B cell (primary cell): ENCODE results near the gene CYSLTR1. TPM values are rescaled to one million over a fixed set of nuclear protein-coding genes. Genes with fewer than 3 reads are reported as not detected.

Source experiments
- ATAC-seq: fragments of 200-7000 bp; cut with Tn5 transposase; one replicate; pipeline ENCODE4 v1.10.0; 2021; ENCODE audit warnings: low read depth, mild to moderate bottlenecking, moderate number of reproducible peaks, moderate library complexity
- CTCF ChIA-PET: fragments of 350-600 bp; sonication (Branson Sonifier 250); formaldehyde crosslinking; loops from one replicate; lab custom pipeline; 2021; ENCODE audit warnings: antibody characterized with exemption, inconsistent platforms; lab: Charles Lee
- POLR2A ChIA-PET: fragments of 350-600 bp; sonication (Branson Sonifier 250); formaldehyde crosslinking; loops from one replicate; lab custom pipeline; 2021; ENCODE audit warnings: antibody characterized with exemption; lab: Charles Lee
- DNase-seq: peaks from one replicate; pipeline ENCODE4 v3.0.0; 2013
- H2AFZ ChIP-seq: 2 replicates; pipeline ENCODE4 v1.6.1; 2012; ENCODE audit warnings: mild to moderate bottlenecking, low read depth, low read length; ENCODE audit not compliant: insufficient read depth, poor library complexity, severe bottlenecking
- H3K27ac ChIP-seq, 2 donors: 1 replicate in 1 of 2; 2 replicates in 1 of 2; pipeline ENCODE4 v1.5.1; 2012 to 2013; ENCODE audit warnings: low read length in 2 of 2, mild to moderate bottlenecking in 2 of 2, moderate library complexity in 1 of 2
- H3K27me3 ChIP-seq, 4 experiments: fragments of 200-600 bp in 1 of 4; sonication (generic) in 1 of 4; replicated peaks in 1 of 4; 1 replicate in 2 of 4; 2 replicates in 2 of 4; pipeline versions ENCODE4 v1.6.1 to v1.7.0; 2013 to 2016; ENCODE audit warnings: low read length in 3 of 4, mild to moderate bottlenecking in 2 of 4, mixed read lengths in 1 of 4, moderate library complexity in 1 of 4; ENCODE audit not compliant: insufficient read depth in 4 of 4, control insufficient read depth in 3 of 4; ENCODE audit errors: control extremely low read depth in 1 of 4
- H3K36me3 ChIP-seq, 2 experiments: replicated peaks in 1 of 2; 1 replicate in 1 of 2; 2 replicates in 1 of 2; pipeline versions ENCODE4 v1.6.1 to v1.7.1; 2013; ENCODE audit warnings: low read length in 1 of 2; ENCODE audit not compliant: insufficient read depth in 2 of 2, control insufficient read depth in 1 of 2; ENCODE audit errors: control extremely low read depth in 1 of 2, extremely low read depth in 1 of 2
- H3K4me1 ChIP-seq, 2 donors: fragments of 200-600 bp in 1 of 2; sonication (generic) in 1 of 2; 1 replicate in 1 of 2; 2 replicates in 1 of 2; pipeline versions ENCODE4 v1.5.1 to v1.6.1; 2013 to 2017; ENCODE audit warnings: low read length in 2 of 2; ENCODE audit not compliant: control insufficient read depth in 2 of 2, insufficient read depth in 2 of 2
- H3K4me2 ChIP-seq: replicated peaks from 2 replicates; pipeline ENCODE3; 2012; ENCODE audit warnings: mild to moderate bottlenecking, low read depth, low read length; ENCODE audit not compliant: poor library complexity, severe bottlenecking
- H3K4me3 ChIP-seq, 5 experiments: fragments of 200-600 bp in 1 of 5; sonication (generic) in 1 of 5; 1 replicate in 3 of 5; 2 replicates in 2 of 5; pipeline versions ENCODE4 v1.5.1 to v1.7.0; 2011 to 2016; ENCODE audit warnings: low read length in 4 of 5, mild to moderate bottlenecking in 4 of 5, low read depth in 2 of 5, control low read depth in 1 of 5, moderate library complexity in 1 of 5; ENCODE audit not compliant: insufficient read depth in 1 of 5; ENCODE audit errors: control extremely low read depth in 1 of 5, extremely low read depth in 1 of 5
- H3K79me2 ChIP-seq: fragments of 200-600 bp; sonication (generic); one replicate; pipeline ENCODE4 v1.6.0; 2016; ENCODE audit warnings: low read length; ENCODE audit not compliant: control insufficient read depth, insufficient read depth
- H3K9ac ChIP-seq: fragments of 200-600 bp; sonication (generic); 2 replicates; pipeline ENCODE4 v1.6.1; 2017; ENCODE audit warnings: mild to moderate bottlenecking, low read length, moderate library complexity
- H3K9me3 ChIP-seq, 3 donors: one replicate each; pipeline versions ENCODE4 v1.6.1 to v1.7.1; 2013; ENCODE audit warnings: low read length in 2 of 3; ENCODE audit not compliant: control insufficient read depth in 2 of 3, insufficient read depth in 1 of 3; ENCODE audit errors: control extremely low read depth in 1 of 3
- H4K20me1 ChIP-seq: 2 replicates; pipeline ENCODE4 v1.6.0; 2012; ENCODE audit warnings: mild to moderate bottlenecking, low read length; ENCODE audit not compliant: insufficient read depth, control insufficient read depth, poor library complexity, severe bottlenecking
- H3K27ac Mint-ChIP-seq: one replicate; pipeline ENCODE4 v1.8.0; 2021; ENCODE audit warnings: mixed read lengths
- H3K27me3 Mint-ChIP-seq: one replicate; pipeline ENCODE4 v1.8.0; 2021; ENCODE audit warnings: mixed read lengths
- H3K4me1 Mint-ChIP-seq: one replicate; pipeline ENCODE4 v1.8.0; 2021; ENCODE audit warnings: mixed read lengths
- H3K4me3 Mint-ChIP-seq: one replicate; pipeline ENCODE4 v1.8.0; 2021; ENCODE audit warnings: mixed read lengths
- H3K9me3 Mint-ChIP-seq: one replicate; pipeline ENCODE4 v1.8.0; 2022; ENCODE audit warnings: mixed read lengths; ENCODE audit not compliant: insufficient read depth
- EZH2 ChIP-seq: IDR thresholded peaks from 2 replicates; pipeline ENCODE4 v1.6.1; 2012; ENCODE audit warnings: borderline replicate concordance, low read depth, mild to moderate bottlenecking, moderate library complexity, low read length; ENCODE audit not compliant: insufficient read depth, poor library complexity, severe bottlenecking
- WGBS: methylation state at CpG from one replicate; pipeline ENCODE4 v1.1.5; 2013; ENCODE audit warnings: missing lambda C conversion rate; ENCODE audit not compliant: insufficient coverage; 5-methylcytosine and 5-hydroxymethylcytosine counted together
- intact Hi-C: fragments of 100-400 bp; cut with micrococcal nuclease; formaldehyde crosslinking; loops from one replicate; pipeline ENCODE4 v1.10.0; 2022
- polyA minus RNA-seq: library from RNA; depleted of rRNA, polyadenylated mRNA; stranded (reverse); fragments of >200 nt; gene quantifications from 2 replicates; pipeline ENCODE4 v1.2.3, GENCODE V29; 2012
- polyA plus RNA-seq: library from polyadenylated mRNA; depleted of rRNA; stranded (reverse); fragments of >200 nt; gene quantifications from 2 replicates; pipeline ENCODE4 v1.2.3, GENCODE V29; 2012
- total RNA-seq, 2 donors: library from RNA; stranded (reverse); fragments of 120-200 nt in 1 of 2; gene quantifications; 1 replicate in 1 of 2; 2 replicates in 1 of 2; pipeline versions ENCODE4 v1.2.3 to v1.2.4, GENCODE V29; 2013 to 2022
- TF ChIP-seq, protein P1 (sequence below): fragments of 200-600 bp; IDR thresholded peaks from one replicate; pipeline ENCODE4 v1.8.0; 2022; ENCODE audit warnings: antibody characterized with exemption, mild to moderate bottlenecking

Gene CYSLTR1
- 41.7 and 43.4 TPM in 2 replicates for total RNA-seq
- 67.7 TPM for total RNA-seq (2013)
- polyA plus RNA-seq: 10.7 and 20.8 TPM in 2 replicates
- 21.4 and 22.6 TPM in 2 replicates for polyA minus RNA-seq

DNA sequence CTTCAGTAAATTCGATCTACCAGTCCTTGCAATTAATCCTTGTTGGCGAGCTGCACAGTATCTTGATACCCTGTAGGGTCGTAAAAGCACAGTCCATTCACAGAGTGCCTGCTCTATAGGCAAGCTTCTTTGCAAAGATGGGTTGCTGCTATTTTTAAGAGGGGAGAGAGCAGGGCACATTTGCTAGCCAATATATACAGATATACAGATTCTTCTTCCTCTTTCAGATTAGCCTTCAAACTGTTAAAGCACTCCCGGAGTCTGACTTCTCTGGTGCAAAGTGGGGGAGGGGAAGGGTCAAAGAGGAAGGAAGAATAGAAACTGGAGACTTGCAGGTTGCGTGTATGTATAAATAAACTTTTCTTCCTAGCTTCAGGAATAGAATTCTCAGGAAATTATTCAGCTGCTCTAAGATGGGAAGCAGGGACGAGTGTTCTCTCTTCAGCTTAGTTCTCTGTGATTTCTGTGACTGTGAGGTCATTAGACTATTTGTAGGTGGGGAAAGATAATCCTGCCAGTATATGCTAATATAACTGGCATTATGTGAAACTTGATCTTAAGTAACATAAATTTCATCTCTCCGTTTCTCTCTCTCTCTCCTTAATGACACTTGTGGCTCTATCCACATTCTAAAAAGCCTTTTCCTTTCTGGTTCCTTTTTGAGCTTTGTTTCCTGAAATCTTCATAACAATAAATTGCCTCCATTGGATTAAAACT lies at the start of gene CYSLTR1:
CYSLTR1 (minus strand) TSS at position 242 of the 717 bp plus-strand sequence. CDS start 53,865 bp downstream, outside the sequence.
- Histone ChIP-seq H3K27ac (peak within 1 kb of the TSS; percentile 61 to 74), H3K79me2 (peaks cover 37% of the 10 kb centered on the region), H3K4me1 (peaks cover 68 to 72% of the 10 kb centered on the region in 2 donors), H3K4me3 (peak within 1 kb of the TSS; percentile 52 to 85 (median 67)), H3K36me3 (no peaks in the 10 kb centered on the region), H4K20me1 (no peaks in the 10 kb centered on the region), H3K4me2 (peak within 1 kb of the TSS; percentile 68), H2AFZ (peak within 1 kb of the TSS; percentile 30), H3K9ac (peak within 1 kb of the TSS; percentile 73), H3K9me3 (no peaks in the 10 kb centered on the region), H3K27me3 (no peaks in the 10 kb centered on the region)
- H3K27ac Mint-ChIP-seq: peak within 1 kb of the TSS; percentile 84
- 0% methylated on average over 1 of the region's 7 CpGs for WGBS
- ChIA-PET POLR2A (interaction anchor here (0.6 kb wide), 1 partner anchor 735 kb away, joined by 4 read pairs; no protein-coding TSS in a partner anchor), CTCF (interaction anchor here (1.4 kb wide), 1 partner anchor 13 kb away, joined by 4 read pairs; no protein-coding TSS in a partner anchor)
- peak; percentile 67 for DNase-seq
- H3K9me3 Mint-ChIP-seq: no peaks in the 10 kb centered on the region
- TF ChIP-seq EZH2: no peak
- TF ChIP-seq, protein P1, sequence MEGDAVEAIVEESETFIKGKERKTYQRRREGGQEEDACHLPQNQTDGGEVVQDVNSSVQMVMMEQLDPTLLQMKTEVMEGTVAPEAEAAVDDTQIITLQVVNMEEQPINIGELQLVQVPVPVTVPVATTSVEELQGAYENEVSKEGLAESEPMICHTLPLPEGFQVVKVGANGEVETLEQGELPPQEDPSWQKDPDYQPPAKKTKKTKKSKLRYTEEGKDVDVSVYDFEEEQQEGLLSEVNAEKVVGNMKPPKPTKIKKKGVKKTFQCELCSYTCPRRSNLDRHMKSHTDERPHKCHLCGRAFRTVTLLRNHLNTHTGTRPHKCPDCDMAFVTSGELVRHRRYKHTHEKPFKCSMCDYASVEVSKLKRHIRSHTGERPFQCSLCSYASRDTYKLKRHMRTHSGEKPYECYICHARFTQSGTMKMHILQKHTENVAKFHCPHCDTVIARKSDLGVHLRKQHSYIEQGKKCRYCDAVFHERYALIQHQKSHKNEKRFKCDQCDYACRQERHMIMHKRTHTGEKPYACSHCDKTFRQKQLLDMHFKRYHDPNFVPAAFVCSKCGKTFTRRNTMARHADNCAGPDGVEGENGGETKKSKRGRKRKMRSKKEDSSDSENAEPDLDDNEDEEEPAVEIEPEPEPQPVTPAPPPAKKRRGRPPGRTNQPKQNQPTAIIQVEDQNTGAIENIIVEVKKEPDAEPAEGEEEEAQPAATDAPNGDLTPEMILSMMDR: no peak
- intact Hi-C loops: loop anchor here (10.0 kb wide), 5 partner anchors 53 to 817 kb away; partner anchors contain the start of genes GPR174, P2RY10 and PGK1
- H3K4me1 Mint-ChIP-seq: peaks cover 71% of the 10 kb centered on the region
- ATAC-seq: peak; percentile 65
- no peaks in the 10 kb centered on the region for H3K27me3 Mint-ChIP-seq
- H3K4me3 Mint-ChIP-seq: peak within 1 kb of the TSS; percentile 93

GRCh38 chrX:78377186-78377585 lies 49.8 kb upstream of the CYSLTR1 start:
- intact Hi-C loops: no loop called here
- CTCF ChIA-PET: no interaction called here
- Mint-ChIP-seq H3K4me3 (no peak overlapping the region), H3K9me3 (no peaks in the 10 kb centered on the region), H3K27ac (no peak overlapping the region), H3K27me3 (no peaks in the 10 kb centered on the region), H3K4me1 (no peaks in the 10 kb centered on the region)
- Histone ChIP-seq H3K9ac (no peak overlapping the region), H3K4me3 (no peak overlapping the region), H2AFZ (no peak overlapping the region), H3K4me2 (no peak overlapping the region), H3K27me3 (no peaks in the 10 kb centered on the region), H3K27ac (no peak overlapping the region), H3K36me3 (no peaks in the 10 kb centered on the region), H4K20me1 (no peaks in the 10 kb centered on the region), H3K79me2 (no peaks in the 10 kb centered on the region), H3K9me3 (no peaks in the 10 kb centered on the region), H3K4me1 (no peaks in the 10 kb centered on the region)
- ATAC-seq: no peak
- no CpG with 5 or more reads among the region's 2 CpGs for WGBS
- DNase-seq: no peak
- POLR2A ChIA-PET: no interaction called here
- no peak for TF ChIP-seq EZH2
- TF ChIP-seq, protein P1: no peak
